HCT116 (cell line): Measurements from ENCODE around the gene TMEM117. TPM values are rescaled to one million over a fixed set of nuclear protein-coding genes. Genes with fewer than 3 reads are reported as not detected.
"Not testable (repeated sequence)": the region's sequence is repeated elsewhere in the genome, so short reads cannot be mapped to it uniquely, and the experiment has no call there.

Experiments
- ATAC-seq: fragments of 200-7000 bp; cut with Tn5 transposase; 2 replicates; pipeline ENCODE4 v1.9.1; 2020; ENCODE audit warnings: mild to moderate bottlenecking, moderate library complexity
- BruUV-seq: library from RNA; stranded (reverse); fragments of 400-500 nt; replicated peaks from 2 replicates; lab custom pipeline; 2021; lab: Mats Ljungman, UMichigan
- CTCF ChIA-PET: fragments of 300-600 bp; sonication (Branson Sonifier 250); formaldehyde crosslinking; loops from one replicate; lab custom pipeline; 2021; ENCODE audit warnings: antibody characterized with exemption; lab: Charles Lee
- POLR2A ChIA-PET: fragments of 300-600, 350-600 bp; sonication (Branson Sonifier 250); formaldehyde crosslinking; loops from one replicate; lab custom pipeline; 2021; ENCODE audit warnings: antibody characterized with exemption; lab: Charles Lee
- RAD21 ChIA-PET, 2 experiments: fragments of 300-600 bp; sonication (Branson Sonifier 250); formaldehyde crosslinking; loops; one replicate each; lab custom pipeline; 2023; ENCODE audit warnings: low total read pairs in 2 of 2; ENCODE audit not compliant: uncharacterized antibody in 2 of 2, unreplicated experiment in 2 of 2, low non-redundant PET in 1 of 2; lab: Charles Lee
- DNase-seq: peaks from one replicate; pipeline ENCODE4 v3.0.0-alpha.2; 2010; ENCODE audit warnings: low read depth, low spot score
- H2AFZ ChIP-seq: fragments of 200-600 bp; shearing (Covaris generic), sonication (generic); 2 replicates; pipeline ENCODE4 v1.6.1; 2017; ENCODE audit warnings: low read depth, mixed run types, mixed read lengths, antibody characterized with exemption, low read length; ENCODE audit not compliant: poor library complexity, severe bottlenecking
- H3K27ac ChIP-seq: 2 replicates; pipeline ENCODE4 v1.5.1; 2012; ENCODE audit warnings: low read depth, low read length
- H3K27me3 ChIP-seq: fragments of 200-600 bp; sonication (generic); 2 replicates; pipeline ENCODE4 v1.6.1; 2016; ENCODE audit warnings: mixed run types, low read length, mixed read lengths; ENCODE audit not compliant: insufficient read depth
- H3K36me3 ChIP-seq, 2 experiments: fragments of 200-500 bp in 1 of 2; fragments of 200-600 bp in 1 of 2; sonication (Bioruptor generic) in 1 of 2; sonication (generic) in 1 of 2; 2 replicates each; pipeline versions ENCODE4 v1.5.1 to v1.6.1; 2014 to 2016; ENCODE audit warnings: low read length in 2 of 2, inconsistent platforms in 1 of 2, mixed read lengths in 1 of 2, mixed run types in 1 of 2; ENCODE audit not compliant: insufficient read depth in 2 of 2, control insufficient read depth in 1 of 2
- H3K4me1 ChIP-seq, 2 experiments: fragments of 200-600 bp in 1 of 2; sonication (generic) in 1 of 2; 2 replicates each; pipeline versions ENCODE4 v1.5.1 to v1.6.1; 2012 to 2017; ENCODE audit warnings: low read length in 2 of 2, inconsistent platforms in 1 of 2, mild to moderate bottlenecking in 1 of 2, mixed read lengths in 1 of 2, mixed run types in 1 of 2, moderate library complexity in 1 of 2; ENCODE audit not compliant: insufficient read depth in 2 of 2, control insufficient read depth in 1 of 2
- H3K4me2 ChIP-seq: fragments of 200-600 bp; sonication (generic); 2 replicates; pipeline ENCODE4 v1.6.1; 2017; ENCODE audit warnings: mixed run types, low read length, mixed read lengths
- H3K4me3 ChIP-seq, 2 experiments: fragments of 200-600 bp in 1 of 2; sonication (generic) in 1 of 2; replicated peaks in 1 of 2; 2 replicates each; pipeline ENCODE4 v1.5.1; 2011 to 2016; ENCODE audit warnings: low read length in 2 of 2, control low read depth in 1 of 2, low read depth in 1 of 2, mild to moderate bottlenecking in 1 of 2, mixed read lengths in 1 of 2, mixed run types in 1 of 2
- H3K79me2 ChIP-seq: fragments of 200-600 bp; sonication (generic); 2 replicates; pipeline ENCODE4 v1.6.1; 2017; ENCODE audit warnings: mild to moderate bottlenecking, mixed run types, low read length, moderate library complexity, mixed read lengths; ENCODE audit not compliant: insufficient read depth
- H3K9ac ChIP-seq: fragments of 200-600 bp; sonication (generic); 2 replicates; pipeline ENCODE4 v1.6.1; 2016; ENCODE audit warnings: low read length, mixed read lengths
- H3K9me2 ChIP-seq: fragments of 200-600 bp; sonication (generic), shearing (Covaris generic); 2 replicates; pipeline ENCODE4 v1.6.1; 2017; ENCODE audit warnings: mixed run types, mild to moderate bottlenecking, moderate library complexity; ENCODE audit not compliant: insufficient read depth
- H3K9me3 ChIP-seq, 2 experiments: fragments of 200-500 bp in 1 of 2; fragments of 200-600 bp in 1 of 2; sonication (Bioruptor generic) in 1 of 2; sonication (generic) in 1 of 2; 2 replicates each; pipeline ENCODE4 v1.6.1; 2014 to 2017; ENCODE audit warnings: low read length in 2 of 2, mixed read lengths in 2 of 2, inconsistent platforms in 1 of 2, low read depth in 1 of 2, mild to moderate bottlenecking in 1 of 2, mixed run types in 1 of 2, moderate library complexity in 1 of 2; ENCODE audit not compliant: control insufficient read depth in 1 of 2, insufficient read depth in 1 of 2
- H4K20me1 ChIP-seq: fragments of 200-600 bp; sonication (generic), shearing (Covaris generic); 2 replicates; pipeline ENCODE4 v1.6.1; 2017; ENCODE audit warnings: mixed run types, mild to moderate bottlenecking, moderate library complexity; ENCODE audit not compliant: insufficient read depth
- CBX3 ChIP-seq: IDR thresholded peaks from 2 replicates; pipeline ENCODE4 v1.6.1; 2012; ENCODE audit warnings: low read depth
- EZH2 ChIP-seq: fragments of 200-600 bp; sonication (generic); IDR thresholded peaks from 2 replicates; pipeline ENCODE4 v1.6.1; 2017; ENCODE audit warnings: antibody characterized with exemption, mixed run types
- FOSL1 ChIP-seq: IDR thresholded peaks from 2 replicates; pipeline ENCODE4 v1.6.1; 2012; ENCODE audit warnings: low read depth
- JUND ChIP-seq: IDR thresholded peaks from 2 replicates; pipeline ENCODE4 v1.6.1; 2012
- POLR2AphosphoS5 ChIP-seq: IDR thresholded peaks from 2 replicates; pipeline ENCODE4 v1.6.1; 2011; ENCODE audit warnings: mild to moderate bottlenecking, low read depth, low read length, moderate library complexity
- RAD21 ChIP-seq: IDR thresholded peaks from 2 replicates; pipeline ENCODE4 v1.6.1; 2012; ENCODE audit warnings: low read depth, mild to moderate bottlenecking
- SP1 ChIP-seq: IDR thresholded peaks from 2 replicates; pipeline ENCODE4 v1.6.1; 2012; ENCODE audit warnings: low read depth
- SRF ChIP-seq: IDR thresholded peaks from 2 replicates; pipeline ENCODE4 v1.6.1; 2012; ENCODE audit warnings: low read depth
- TCF7L2 ChIP-seq: IDR thresholded peaks from 2 replicates; pipeline ENCODE4 v1.7.0; 2011; ENCODE audit warnings: borderline replicate concordance, inconsistent platforms; ENCODE audit not compliant: insufficient read depth, insufficient read length; ENCODE audit errors: extremely low read depth
- YY1 ChIP-seq: IDR thresholded peaks from 2 replicates; pipeline ENCODE4 v1.6.1; 2011; ENCODE audit warnings: low read length, low read depth, moderate library complexity, mild to moderate bottlenecking; ENCODE audit not compliant: insufficient replicate concordance; ENCODE audit errors: extremely low read depth
- intact Hi-C: fragments of 100-400 bp; cut with micrococcal nuclease; formaldehyde crosslinking; loops from 2 replicates; pipeline ENCODE4 v1.10.0; 2022
- total RNA-seq: library from RNA; stranded (reverse); gene quantifications from one replicate; pipeline ENCODE4 v1.2.1, GENCODE V29; 2021; ENCODE audit not compliant: unreplicated experiment
- TF ChIP-seq, protein P1 (sequence below): IDR thresholded peaks from 2 replicates; pipeline ENCODE4 v1.6.1; 2012; ENCODE audit warnings: low read depth
- TF ChIP-seq, protein P2 (sequence below): IDR thresholded peaks from 2 replicates; pipeline ENCODE4 v1.6.1; 2012

Gene TMEM117
- total RNA-seq, 1 experiment from 2014 or later: 3.6 TPM

DNA sequence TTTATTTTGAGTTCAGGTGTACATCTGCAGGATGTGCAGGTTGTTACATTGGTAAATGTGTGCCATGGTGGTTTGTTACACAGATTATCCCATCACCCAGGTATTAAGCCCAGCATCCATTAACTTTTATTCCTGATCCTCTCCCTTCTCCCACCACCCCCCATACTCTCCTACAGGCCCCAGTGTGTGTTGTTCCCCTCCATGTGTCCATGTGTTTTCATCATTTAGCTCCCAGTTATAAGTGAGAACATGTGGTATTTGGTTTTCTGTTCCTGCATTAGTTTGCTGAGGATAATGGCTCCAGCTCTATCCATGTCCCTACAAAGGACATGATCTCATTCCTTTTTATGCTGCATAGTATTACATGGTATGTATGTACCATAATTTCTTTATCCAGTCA is 33.9 kb downstream of the TMEM117 start:
- POLR2A ChIA-PET, H2AFZ ChIP-seq, H3K4me1 ChIP-seq, ATAC-seq, H3K36me3 ChIP-seq, BruUV-seq, H3K9me2 ChIP-seq, DNase-seq, intact Hi-C loops, H3K27ac ChIP-seq, H3K27me3 ChIP-seq, RAD21 ChIA-PET, H3K79me2 ChIP-seq, H4K20me1 ChIP-seq, H3K9me3 ChIP-seq, CTCF ChIA-PET, H3K4me2 ChIP-seq, H3K9ac ChIP-seq, H3K4me3 ChIP-seq: not testable (repeated sequence)

DNA sequence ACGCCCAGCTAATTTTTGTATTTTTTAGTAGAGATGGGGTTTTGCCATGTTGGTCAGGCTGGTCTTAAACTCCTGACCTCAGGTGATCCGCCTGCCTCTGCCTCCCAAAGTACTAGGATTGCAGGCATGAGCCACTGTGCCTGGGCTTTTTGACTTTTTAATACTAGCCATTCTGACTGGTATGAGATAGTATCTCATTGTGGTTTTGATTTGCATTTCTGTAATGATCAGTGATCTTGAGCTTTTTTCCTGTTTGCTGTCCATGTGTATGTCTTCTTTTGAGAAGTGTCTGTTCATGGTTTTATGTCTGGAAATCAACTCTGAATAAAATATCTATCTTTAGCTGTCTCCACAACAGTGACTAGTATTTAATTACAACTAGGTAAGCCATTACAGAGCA is 35.4 kb downstream of the TMEM117 start:
- RAD21 ChIA-PET, H3K9me2 ChIP-seq, H3K4me1 ChIP-seq, POLR2A ChIA-PET, DNase-seq, H3K9me3 ChIP-seq, H3K36me3 ChIP-seq, H4K20me1 ChIP-seq, H3K27me3 ChIP-seq, H2AFZ ChIP-seq, BruUV-seq, H3K79me2 ChIP-seq, ATAC-seq, H3K9ac ChIP-seq, intact Hi-C loops, H3K4me3 ChIP-seq, H3K4me2 ChIP-seq, CTCF ChIA-PET, H3K27ac ChIP-seq: not testable (repeated sequence)

- Histone ChIP-seq H3K9me3 (no peaks in the 10 kb centered on the region), H3K27ac (no peak overlapping the region), H3K9me2 (no peaks in the 10 kb centered on the region), H2AFZ (no peak overlapping the region), H3K4me1 (no peaks in the 10 kb centered on the region), H3K27me3 (no peaks in the 10 kb centered on the region), H3K4me3 (no peak overlapping the region), H3K4me2 (no peak overlapping the region), H3K9ac (no peak overlapping the region), H3K36me3 (no peaks in the 10 kb centered on the region), H3K79me2 (no peaks in the 10 kb centered on the region), H4K20me1 (no peaks in the 10 kb centered on the region)
- ChIA-PET POLR2A (no interaction called here), RAD21 (no interaction called here), CTCF (interaction anchor here (1.0 kb wide), 1 partner anchor 10 kb away, joined by 3 read pairs; no protein-coding TSS in a partner anchor)
- ATAC-seq (no peak), DNase-seq (no peak)
- intact Hi-C loops: no loop called here
- BruUV-seq: no TSS peak
- TF ChIP-seq, protein P1, sequence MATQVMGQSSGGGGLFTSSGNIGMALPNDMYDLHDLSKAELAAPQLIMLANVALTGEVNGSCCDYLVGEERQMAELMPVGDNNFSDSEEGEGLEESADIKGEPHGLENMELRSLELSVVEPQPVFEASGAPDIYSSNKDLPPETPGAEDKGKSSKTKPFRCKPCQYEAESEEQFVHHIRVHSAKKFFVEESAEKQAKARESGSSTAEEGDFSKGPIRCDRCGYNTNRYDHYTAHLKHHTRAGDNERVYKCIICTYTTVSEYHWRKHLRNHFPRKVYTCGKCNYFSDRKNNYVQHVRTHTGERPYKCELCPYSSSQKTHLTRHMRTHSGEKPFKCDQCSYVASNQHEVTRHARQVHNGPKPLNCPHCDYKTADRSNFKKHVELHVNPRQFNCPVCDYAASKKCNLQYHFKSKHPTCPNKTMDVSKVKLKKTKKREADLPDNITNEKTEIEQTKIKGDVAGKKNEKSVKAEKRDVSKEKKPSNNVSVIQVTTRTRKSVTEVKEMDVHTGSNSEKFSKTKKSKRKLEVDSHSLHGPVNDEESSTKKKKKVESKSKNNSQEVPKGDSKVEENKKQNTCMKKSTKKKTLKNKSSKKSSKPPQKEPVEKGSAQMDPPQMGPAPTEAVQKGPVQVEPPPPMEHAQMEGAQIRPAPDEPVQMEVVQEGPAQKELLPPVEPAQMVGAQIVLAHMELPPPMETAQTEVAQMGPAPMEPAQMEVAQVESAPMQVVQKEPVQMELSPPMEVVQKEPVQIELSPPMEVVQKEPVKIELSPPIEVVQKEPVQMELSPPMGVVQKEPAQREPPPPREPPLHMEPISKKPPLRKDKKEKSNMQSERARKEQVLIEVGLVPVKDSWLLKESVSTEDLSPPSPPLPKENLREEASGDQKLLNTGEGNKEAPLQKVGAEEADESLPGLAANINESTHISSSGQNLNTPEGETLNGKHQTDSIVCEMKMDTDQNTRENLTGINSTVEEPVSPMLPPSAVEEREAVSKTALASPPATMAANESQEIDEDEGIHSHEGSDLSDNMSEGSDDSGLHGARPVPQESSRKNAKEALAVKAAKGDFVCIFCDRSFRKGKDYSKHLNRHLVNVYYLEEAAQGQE: no peak
- TF ChIP-seq CBX3 (no peak), SP1 (no peak), SRF (no peak), POLR2AphosphoS5 (no peak), FOSL1 (no peak), YY1 (no peak), TCF7L2 (no peak), RAD21 (no peak), EZH2 (no peak), JUND (no peak)
- TF ChIP-seq, protein P2, sequence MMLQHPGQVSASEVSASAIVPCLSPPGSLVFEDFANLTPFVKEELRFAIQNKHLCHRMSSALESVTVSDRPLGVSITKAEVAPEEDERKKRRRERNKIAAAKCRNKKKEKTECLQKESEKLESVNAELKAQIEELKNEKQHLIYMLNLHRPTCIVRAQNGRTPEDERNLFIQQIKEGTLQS: no peak
Observed at GRCh38 chr12:43872396-43872795, 36.5 kb downstream of the TMEM117 start.
